WTC11 (cell line): ENCODE measurements around the gene PTPRN2.

Experiments
- MXD4 ChIP-seq: fragments of 250-450 bp; sonication (Bioruptor Pico); IDR thresholded peaks from 2 replicates; pipeline ENCODE4 v1.8.0; 2021; ENCODE audit warnings: mild to moderate bottlenecking, moderate library complexity, borderline replicate concordance
- TF ChIP-seq, protein P1 (sequence below): sonication (generic); formaldehyde crosslinking; IDR thresholded peaks from 2 replicates; pipeline ENCODE4 v1.8.1; 2023; ENCODE audit warnings: mild to moderate bottlenecking, missing genetic modification reagents, moderate library complexity

DNA sequence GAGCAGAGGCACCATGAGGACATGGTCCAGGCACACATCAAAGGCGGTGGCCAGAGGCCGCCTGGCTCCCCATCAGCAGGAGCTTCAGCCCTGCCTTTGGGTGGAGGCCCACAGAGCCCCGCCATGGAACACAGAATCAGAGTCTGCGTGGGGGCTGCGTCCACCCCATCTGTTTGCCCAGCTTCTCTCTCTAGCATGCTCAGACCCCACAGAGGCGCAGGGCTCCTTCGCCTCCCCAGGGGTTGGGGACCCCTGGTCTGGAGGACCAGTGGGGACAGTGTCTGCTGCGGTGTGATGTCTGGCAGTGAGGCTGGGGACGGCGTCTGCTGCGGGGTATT lies 321.9 kb downstream of the PTPRN2 start:
- no peak for TF ChIP-seq MXD4
- TF ChIP-seq, protein P1, sequence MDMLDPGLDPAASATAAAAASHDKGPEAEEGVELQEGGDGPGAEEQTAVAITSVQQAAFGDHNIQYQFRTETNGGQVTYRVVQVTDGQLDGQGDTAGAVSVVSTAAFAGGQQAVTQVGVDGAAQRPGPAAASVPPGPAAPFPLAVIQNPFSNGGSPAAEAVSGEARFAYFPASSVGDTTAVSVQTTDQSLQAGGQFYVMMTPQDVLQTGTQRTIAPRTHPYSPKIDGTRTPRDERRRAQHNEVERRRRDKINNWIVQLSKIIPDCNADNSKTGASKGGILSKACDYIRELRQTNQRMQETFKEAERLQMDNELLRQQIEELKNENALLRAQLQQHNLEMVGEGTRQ (CRISPR knock-in tag): no peak
